Measurements from ENCODE around the gene CACNB4.
A peak's percentile ranks its signal among the peaks of the same experiment; 100 is the strongest.
"Not testable (repeated sequence)": the region's sequence is repeated elsewhere in the genome, so short reads cannot be mapped to it uniquely, and the experiment has no call there.

CACNB4 gene

GRCh38 chr2:152049541-152049940 is 49.3 kb downstream of the CACNB4 start:
- no peak for DNase-seq

- DNase-seq, result no peak
These were observed 50.9 kb downstream of the CACNB4 start for GRCh38 chr2:152047824-152048471.

GRCh38 chr2:152046940-152047339 is 51.9 kb downstream of the CACNB4 start:
- no peak for DNase-seq

GRCh38 chr2:152042636-152043615 is 55.9 kb downstream of the CACNB4 start:
- no peak for DNase-seq

- DNase-seq, result no peak
These were observed 60.3 kb downstream of the CACNB4 start for GRCh38 chr2:152038441-152038958.

GRCh38 chr2:152037743-152038435 is 61.0 kb downstream of the CACNB4 start:
- no peak for DNase-seq

- DNase-seq, result peak; percentile 35
These were observed 62.0 kb downstream of the CACNB4 start for GRCh38 chr2:152036611-152037469.

- no peak for DNase-seq
These were observed 64.5 kb downstream of the CACNB4 start for GRCh38 chr2:152034257-152034801.

GRCh38 chr2:152033011-152033925 is 65.6 kb downstream of the CACNB4 start:
- no peak for DNase-seq

- DNase-seq, result no peak
These were observed 67.0 kb downstream of the CACNB4 start for GRCh38 chr2:152031747-152032306.

GRCh38 chr2:152030596-152031328 is 68.1 kb downstream of the CACNB4 start:
- not testable (repeated sequence) for DNase-seq

- no peak for DNase-seq
These were observed 70.5 kb downstream of the CACNB4 start for GRCh38 chr2:152028182-152028862.

- peak; percentile 90 for DNase-seq
These were observed 73.1 kb downstream of the CACNB4 start for GRCh38 chr2:152025678-152026287.

GRCh38 chr2:152024477-152024876 is 74.4 kb downstream of the CACNB4 start:
- no peak for DNase-seq

GRCh38 chr2:152022090-152022489 is 76.8 kb downstream of the CACNB4 start:
- DNase-seq, result no peak

- not testable (repeated sequence) for DNase-seq
These were observed 77.8 kb downstream of the CACNB4 start for GRCh38 chr2:152021001-152021400.

- no peak for DNase-seq
These were observed 79.1 kb downstream of the CACNB4 start for GRCh38 chr2:152019732-152020131.

Measured in NCI-H748 treated with DMSO at 0.1 percent for 48 hours (cell line).